Activated T-helper 9 cell treated with anti-CD3 and anti-CD28 coated beads, Interleukin-2, amount 50 U/mL, for 16 hours (primary cell): ENCODE measurements around the gene KCNQ1OT1.

Experiments used
- DNase-seq: peaks from one replicate; pipeline ENCODE4 v3.0.0-alpha.2; 2020; ENCODE audit warnings: low read depth

Gene KCNQ1OT1

DNA sequence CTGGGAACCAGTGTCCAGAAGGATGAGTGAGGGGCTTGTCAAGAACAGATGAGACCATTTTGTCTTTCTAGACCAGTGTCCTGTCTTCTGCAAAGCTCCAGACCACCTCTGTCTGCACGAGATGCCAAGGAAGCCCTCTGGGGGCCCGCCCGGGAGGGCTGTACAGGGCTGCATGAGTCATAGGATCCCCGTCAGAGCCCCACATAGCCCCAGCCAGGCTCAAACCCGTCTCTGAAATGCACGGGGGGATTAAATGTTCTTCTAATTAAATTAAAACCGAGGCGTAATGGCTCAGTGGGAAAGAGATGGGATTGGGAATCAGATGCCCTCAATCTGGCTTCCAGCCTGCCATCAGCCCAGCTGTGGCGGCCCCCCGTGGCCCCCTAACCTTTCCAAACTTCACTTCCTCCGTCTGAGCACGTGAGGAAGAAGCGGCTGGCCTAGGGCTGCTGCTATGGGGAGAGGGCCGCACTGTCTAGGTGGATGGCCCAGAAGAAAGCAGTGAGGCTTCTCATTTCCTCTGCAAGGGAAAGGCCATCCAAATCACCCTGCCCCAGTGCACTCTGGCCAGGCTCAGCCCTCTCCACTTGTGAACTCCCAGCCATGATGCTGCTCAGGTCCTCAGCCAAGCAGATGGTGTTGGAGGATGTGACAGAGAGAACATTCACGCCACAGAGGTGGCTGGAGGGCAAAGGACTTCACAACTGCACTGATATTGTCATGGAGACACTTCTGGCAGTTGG, 32.8 kb downstream of the KCNQ1OT1 start:
- no peak for DNase-seq

GRCh38 chr11:2666401-2666741, 33.4 kb downstream of the KCNQ1OT1 start:
- no peak for DNase-seq

DNA sequence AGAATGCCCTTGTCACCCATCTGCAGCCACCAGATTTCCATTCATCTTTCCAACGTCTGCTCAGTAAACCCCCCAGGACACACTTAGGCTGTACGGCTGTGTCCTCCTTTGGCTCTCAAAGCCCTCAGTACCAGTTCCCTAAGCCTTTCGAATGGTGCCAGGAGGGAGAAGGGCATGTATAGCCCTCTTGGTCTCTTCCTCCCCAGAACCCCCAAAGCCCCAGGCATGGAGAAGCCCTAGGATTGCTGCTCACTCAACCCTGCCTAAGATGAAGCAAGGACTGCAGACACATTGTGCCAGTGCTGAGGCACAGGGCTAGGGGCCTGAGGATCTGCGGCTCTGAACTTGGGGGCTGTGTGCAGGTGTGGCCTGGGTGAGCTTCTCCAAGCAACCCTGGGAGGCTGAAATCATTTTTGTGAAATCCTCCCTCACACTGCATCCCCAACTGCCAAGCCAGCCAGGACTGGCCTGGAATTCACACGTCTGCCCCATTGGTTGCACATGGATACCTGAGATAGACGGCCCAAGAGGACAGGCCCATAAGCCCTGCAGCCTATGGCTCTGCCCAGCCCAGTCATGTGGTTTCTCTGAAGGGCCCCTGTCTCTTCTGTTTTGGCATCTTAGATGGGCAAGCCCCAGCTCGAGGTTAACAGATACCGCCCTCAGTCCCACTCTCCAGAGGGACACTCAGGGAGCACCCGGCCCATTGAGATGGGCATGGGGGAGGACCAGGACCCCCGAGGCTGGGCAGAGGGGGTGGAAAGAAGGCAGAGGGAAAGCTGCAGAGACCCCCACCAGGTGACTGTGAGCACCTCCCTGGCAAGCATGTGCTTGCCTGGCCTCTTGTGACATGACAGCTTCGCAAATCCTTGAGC, 34.0 kb downstream of the KCNQ1OT1 start:
- no peak for DNase-seq

DNA sequence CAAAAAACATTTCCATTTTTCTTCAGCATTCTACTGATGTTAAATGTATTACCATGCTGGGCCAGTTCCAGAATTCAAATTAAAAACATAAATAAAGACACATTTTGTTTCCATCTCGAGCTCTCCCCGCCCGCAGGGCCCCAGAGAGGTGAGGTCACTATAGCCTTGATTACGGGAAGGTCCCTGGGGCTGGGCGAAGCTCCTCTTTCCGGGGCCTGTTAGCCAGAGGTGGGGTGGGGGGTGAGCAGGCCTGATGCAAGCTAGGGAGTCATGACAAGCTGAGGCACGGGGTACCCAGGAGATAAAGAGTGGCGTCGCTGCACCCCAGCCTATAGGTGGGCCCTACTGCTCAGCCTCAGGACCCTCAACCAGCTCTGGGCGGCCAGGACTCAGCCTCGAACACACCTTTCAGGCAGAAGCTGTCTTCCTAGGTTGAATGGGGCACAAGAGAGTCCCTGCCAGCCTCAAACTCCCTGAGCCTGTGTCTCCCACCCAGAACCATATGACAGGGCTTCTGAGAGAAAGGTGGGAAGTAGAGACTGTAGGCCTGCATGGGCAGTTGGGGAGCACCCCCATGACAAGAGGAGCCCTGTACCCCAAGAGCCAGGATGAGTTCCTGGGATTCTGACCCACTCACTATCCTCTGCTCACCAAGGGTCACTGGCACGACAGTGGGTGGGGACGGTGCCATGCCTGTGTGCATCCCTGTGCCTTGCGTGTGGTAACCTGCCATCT, 34.8 kb downstream of the KCNQ1OT1 start:
- DNase-seq = no peak

- DNase-seq = no peak
Measured at GRCh38 chr11:2664376-2664775, 35.4 kb downstream of the KCNQ1OT1 start.

DNA sequence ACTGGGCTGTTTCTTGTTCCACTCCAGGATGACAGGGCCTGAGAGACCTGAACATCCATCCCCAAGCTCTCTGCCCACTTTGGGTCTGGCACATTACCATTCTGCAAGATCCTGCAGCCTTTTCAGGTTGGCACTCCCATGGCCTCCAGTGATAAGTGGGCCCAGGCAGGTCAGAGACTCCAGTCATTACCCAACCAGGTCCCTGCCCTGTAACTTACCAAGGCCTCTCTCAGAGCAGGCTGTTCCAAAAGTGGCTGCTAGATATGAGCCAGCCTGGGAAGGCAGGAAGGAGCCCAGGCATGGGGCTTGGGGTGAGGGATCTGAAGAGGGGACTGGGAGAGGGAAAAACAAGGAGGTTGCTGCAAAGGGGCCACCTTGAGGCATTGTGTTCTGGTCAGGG, 35.9 kb downstream of the KCNQ1OT1 start:
- DNase-seq = no peak

GRCh38 chr11:2663506-2663905, 36.3 kb downstream of the KCNQ1OT1 start:
- DNase-seq = no peak

- DNase-seq = no peak
Measured at GRCh38 chr11:2662430-2663299, 37.1 kb downstream of the KCNQ1OT1 start.

DNA sequence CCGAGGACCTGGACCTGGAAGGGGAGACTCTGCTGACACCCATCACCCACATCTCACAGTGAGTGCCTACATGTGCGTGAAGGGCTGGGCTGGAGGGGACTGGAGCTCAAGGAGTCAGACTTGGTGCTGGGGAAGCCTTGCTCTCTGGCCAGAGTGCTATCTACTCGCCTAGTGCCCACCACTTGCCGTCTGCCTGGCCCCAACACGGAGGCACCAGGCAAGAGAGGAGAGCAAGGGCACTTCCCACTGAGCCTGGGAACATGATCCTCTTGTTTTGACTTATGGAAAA, 37.8 kb downstream of the KCNQ1OT1 start:
- no peak for DNase-seq

GRCh38 chr11:2661173-2662023, 38.4 kb downstream of the KCNQ1OT1 start:
- DNase-seq = no peak

DNA sequence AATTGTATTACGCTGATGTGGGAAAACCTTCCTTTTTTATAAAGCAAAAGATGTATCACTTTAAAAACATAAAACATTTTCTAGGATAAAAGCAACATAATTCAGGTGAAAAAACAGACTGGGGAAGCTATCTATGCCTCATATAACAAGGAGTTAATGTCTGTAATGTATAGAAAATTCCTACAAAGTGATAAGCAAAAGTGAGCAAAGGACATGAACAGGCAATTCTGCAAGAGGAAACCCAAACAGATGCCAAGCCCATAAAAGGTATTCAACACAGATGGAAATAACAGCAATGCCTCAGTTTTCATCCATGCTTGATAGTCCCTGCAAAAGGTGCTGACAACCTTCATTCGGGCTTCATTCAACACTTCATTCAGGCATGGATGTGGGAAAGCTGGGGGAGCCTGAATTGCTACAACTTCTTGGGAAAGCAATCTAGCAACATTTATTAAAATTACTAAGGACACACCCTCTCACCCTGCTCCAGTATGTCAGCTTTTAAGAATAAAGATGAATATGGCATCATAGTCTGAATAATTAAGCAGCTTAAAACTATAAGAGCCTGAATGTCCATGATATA, 39.3 kb downstream of the KCNQ1OT1 start:
- no peak for DNase-seq

DNA sequence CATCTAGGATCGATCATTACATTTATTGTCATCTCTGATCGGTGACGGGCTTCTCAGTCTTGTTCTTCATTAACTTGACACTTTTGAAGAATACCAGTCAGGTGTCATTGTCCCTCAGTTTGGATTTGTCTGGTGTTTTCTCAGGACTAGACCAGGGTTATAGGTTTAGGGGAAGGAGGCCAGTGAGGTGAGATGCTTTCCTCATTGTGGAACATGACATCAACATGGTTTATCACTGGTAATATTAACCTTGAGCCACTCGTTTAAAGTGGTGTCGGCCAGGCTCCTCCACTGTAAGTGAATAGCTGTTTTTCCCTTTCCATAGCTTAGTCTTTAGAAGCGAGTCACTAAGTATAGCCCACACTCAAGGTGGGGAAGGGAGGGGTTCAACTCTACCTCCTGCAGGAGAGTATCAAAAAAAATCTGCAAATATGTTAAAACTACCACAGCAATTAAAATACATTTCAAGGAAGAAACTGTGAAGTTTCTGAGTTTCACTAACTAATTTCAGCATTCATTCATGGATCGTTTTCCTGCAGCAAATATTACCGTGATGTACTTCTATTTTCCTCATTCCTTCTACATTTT, 42.0 kb downstream of the KCNQ1OT1 start:
- DNase-seq = no peak

DNA sequence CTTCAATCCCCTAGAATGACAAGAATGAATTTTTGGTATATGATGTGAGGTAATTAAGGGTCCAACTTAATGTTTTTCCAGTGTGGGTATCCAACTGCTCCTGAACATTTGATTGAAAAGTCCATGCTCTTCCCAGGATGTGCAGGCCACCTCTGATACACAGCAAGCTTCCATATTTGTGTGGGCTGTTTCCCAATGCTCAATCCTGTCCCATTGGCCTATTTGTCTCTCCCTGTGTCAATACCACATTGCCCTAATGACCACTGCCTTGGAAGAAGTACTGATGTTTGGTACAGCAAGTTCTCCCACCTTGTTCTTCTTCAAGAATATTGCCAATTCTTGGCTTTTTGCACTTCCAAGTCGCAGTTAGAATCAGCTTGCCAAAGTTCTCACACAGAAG, 42.9 kb downstream of the KCNQ1OT1 start:
- DNase-seq = no peak

DNA sequence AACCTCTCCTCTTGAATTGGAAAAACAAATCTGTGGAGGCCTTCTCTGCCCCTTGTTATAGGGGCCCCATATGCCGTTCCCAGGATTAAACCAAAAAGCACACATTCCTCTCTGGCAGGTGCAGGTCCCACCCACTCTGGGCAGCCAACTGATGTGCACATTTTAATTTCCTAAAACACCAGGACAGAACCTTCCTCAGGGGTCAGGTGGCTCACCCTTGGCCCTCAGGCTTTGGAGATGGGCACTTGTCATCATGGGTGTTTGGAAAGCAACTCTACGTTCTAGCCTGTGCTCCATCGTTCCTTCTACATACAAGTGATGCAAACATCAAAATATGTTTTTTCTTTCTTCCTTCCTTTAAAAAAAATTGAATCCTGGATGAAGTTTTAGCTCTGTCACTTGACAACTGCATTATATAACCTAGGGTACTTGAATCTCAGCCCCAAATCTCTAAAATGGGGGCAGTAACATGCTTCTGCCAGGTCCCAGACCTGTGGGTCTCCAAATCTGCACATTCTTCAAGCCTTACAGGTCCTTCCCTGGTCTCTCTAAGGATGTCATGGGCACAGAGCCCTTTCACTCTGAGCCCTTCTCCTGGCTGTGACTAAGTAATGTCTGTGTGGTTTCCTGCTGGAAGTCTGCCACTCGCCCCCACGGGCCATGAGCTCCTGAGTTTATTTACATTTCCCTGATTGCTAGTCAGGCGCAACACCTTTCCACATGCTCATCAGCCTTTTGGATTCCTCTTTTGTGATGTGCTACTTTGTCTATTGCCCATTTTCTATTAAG, 43.8 kb downstream of the KCNQ1OT1 start:
- no peak for DNase-seq

DNA sequence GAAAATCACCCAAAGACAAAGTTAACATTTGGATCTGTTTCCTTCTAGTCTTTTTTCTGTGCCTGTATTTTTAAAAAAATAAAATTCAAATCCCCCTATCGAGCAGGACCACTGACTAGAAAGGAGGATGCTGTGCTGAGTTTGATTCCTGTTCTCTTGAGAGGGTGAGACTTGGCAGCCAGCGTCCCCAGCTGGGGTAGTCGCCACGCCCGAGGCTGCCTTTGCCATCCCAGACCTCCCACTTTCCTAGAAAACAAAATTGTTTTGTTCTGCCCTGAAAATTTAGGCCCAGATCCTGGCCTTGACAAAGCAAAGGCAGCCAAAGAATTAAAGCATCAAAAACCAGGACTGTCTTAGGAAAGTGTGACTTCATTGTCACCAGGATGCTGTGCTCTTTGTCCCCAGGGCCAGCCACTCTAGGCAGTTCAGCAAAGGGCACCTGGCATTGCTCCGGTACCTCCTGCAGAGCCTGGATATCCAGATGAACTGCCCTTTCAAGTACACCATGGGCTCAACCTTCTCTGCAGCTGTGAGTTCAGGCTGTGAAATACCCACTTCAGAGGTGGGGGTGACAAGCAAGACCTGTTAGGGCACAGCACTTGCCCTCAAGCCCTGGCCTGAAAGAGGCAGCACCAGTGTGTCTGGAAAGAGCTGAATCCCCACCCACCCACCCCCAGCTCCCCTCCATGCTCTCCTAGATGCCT, 44.6 kb downstream of the KCNQ1OT1 start:
- no peak for DNase-seq

GRCh38 chr11:2653930-2654739, 45.7 kb downstream of the KCNQ1OT1 start:
- DNase-seq = no peak

DNA sequence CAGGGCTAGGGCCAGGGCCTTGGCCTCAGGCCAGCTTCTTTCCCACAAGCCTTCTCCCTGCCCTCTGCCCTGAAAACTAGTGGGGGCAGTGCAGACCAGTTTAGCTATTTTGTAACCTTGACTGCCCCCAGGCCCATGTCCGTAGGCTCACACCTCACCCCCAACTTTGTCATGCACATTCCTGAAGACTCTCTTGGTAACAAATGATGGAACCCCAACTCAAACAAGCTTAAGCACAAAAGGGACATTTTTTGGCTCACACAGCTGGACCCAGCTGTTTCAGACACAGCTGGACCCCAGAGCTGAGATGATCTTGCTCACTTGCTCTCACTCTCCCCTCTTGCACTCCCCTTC, 46.6 kb downstream of the KCNQ1OT1 start:
- no peak for DNase-seq
